NB4 (cell line): ENCODE data around the gene ADGRL2.

Experiments
- DNase-seq: peaks from one replicate; pipeline ENCODE4 v3.0.0; 2010; ENCODE audit warnings: low read depth
- H3K4me3 ChIP-seq: one replicate; pipeline ENCODE4 v1.5.1; 2011; ENCODE audit warnings: mild to moderate bottlenecking, low read depth, low read length, moderate library complexity
- CTCF ChIP-seq: IDR thresholded peaks from one replicate; pipeline ENCODE4 v1.5.1; 2012; ENCODE audit warnings: low read depth, low read length
- MAX ChIP-seq: IDR thresholded peaks from 2 replicates; pipeline ENCODE4 v1.6.1; 2011; ENCODE audit warnings: low read depth, low read length
- MYC ChIP-seq: IDR thresholded peaks from 2 replicates; pipeline ENCODE4 v1.6.1; 2011; ENCODE audit warnings: low read depth, low read length
- POLR2A ChIP-seq: IDR thresholded peaks from 2 replicates; pipeline ENCODE4 v1.6.1; 2011; ENCODE audit warnings: mild to moderate bottlenecking; ENCODE audit not compliant: insufficient read length; ENCODE audit errors: extremely low read depth

ADGRL2 gene

GRCh38 chr1:81922955-81923354 is 122.2 kb downstream of the ADGRL2 start:
- H3K4me3 ChIP-seq: no peak overlapping the region
- no peak for TF ChIP-seq POLR2A
- TF ChIP-seq MYC: no peak
- no peak for TF ChIP-seq MAX
- TF ChIP-seq CTCF: no peak
- DNase-seq: no peak

- no peak overlapping the region for H3K4me3 ChIP-seq
- no peak for DNase-seq
Measured at GRCh38 chr1:81929106-81929505, 128.4 kb downstream of the ADGRL2 start.

GRCh38 chr1:81936853-81937252 is 136.1 kb downstream of the ADGRL2 start:
- no peak overlapping the region for H3K4me3 ChIP-seq
- DNase-seq: no peak
- TF ChIP-seq POLR2A: no peak
- no peak for TF ChIP-seq MAX
- no peak for TF ChIP-seq MYC
- no peak for TF ChIP-seq CTCF

More at GRCh38 chr1:81929106-81929505, 128.4 kb downstream of the ADGRL2 start:
- TF ChIP-seq POLR2A (no peak), MAX (no peak), CTCF (no peak), MYC (no peak)

- TF ChIP-seq CTCF (no peak), MYC (no peak), POLR2A (no peak), MAX (no peak)
- DNase-seq: no peak
- no peak overlapping the region for H3K4me3 ChIP-seq
Measured at GRCh38 chr1:81937791-81938450, 137.2 kb downstream of the ADGRL2 start.

- DNase-seq: no peak
- no peak overlapping the region for H3K4me3 ChIP-seq
- TF ChIP-seq POLR2A: no peak
- TF ChIP-seq CTCF: no peak
- no peak for TF ChIP-seq MAX
- no peak for TF ChIP-seq MYC
Measured at GRCh38 chr1:81948495-81948894, 147.8 kb downstream of the ADGRL2 start.
